ENCODE data around the gene WDR20.

WDR20 gene

GRCh38 chr14:102219316-102219715 is 79.6 kb downstream of the WDR20 start:
- no peak for DNase-seq

GRCh38 chr14:102220031-102220430 is 80.3 kb downstream of the WDR20 start:
- no peak for DNase-seq

- DNase-seq = no peak
These were observed 81.3 kb downstream of the WDR20 start for GRCh38 chr14:102221026-102221425.

GRCh38 chr14:102222009-102222575 is 82.4 kb downstream of the WDR20 start:
- no peak for DNase-seq

GRCh38 chr14:102222751-102223150 is 83.1 kb downstream of the WDR20 start:
- DNase-seq = no peak

- DNase-seq = no peak
These were observed 84.0 kb downstream of the WDR20 start for GRCh38 chr14:102223682-102224081.

- DNase-seq = no peak
These were observed 85.7 kb downstream of the WDR20 start for GRCh38 chr14:102225386-102225785.

- DNase-seq = no peak
These were observed 86.2 kb downstream of the WDR20 start for GRCh38 chr14:102225936-102226335.

- no peak for DNase-seq
These were observed 86.8 kb downstream of the WDR20 start for GRCh38 chr14:102226356-102227125.

- no peak for DNase-seq
These were observed 87.7 kb downstream of the WDR20 start for GRCh38 chr14:102227184-102227964.

GRCh38 chr14:102229071-102229738 is 89.5 kb downstream of the WDR20 start:
- no peak for DNase-seq

- no peak for DNase-seq
These were observed 90.0 kb downstream of the WDR20 start for GRCh38 chr14:102229739-102230092.

- no peak for DNase-seq
These were observed 90.9 kb downstream of the WDR20 start for GRCh38 chr14:102230481-102231210.

GRCh38 chr14:102231476-102232347 is 92.0 kb downstream of the WDR20 start:
- no peak for DNase-seq

- DNase-seq = no peak
These were observed 92.6 kb downstream of the WDR20 start for GRCh38 chr14:102232348-102232625.

GRCh38 chr14:102233081-102233480 is 93.4 kb downstream of the WDR20 start:
- no peak for DNase-seq

GRCh38 chr14:102234331-102235264 is 94.9 kb downstream of the WDR20 start:
- DNase-seq = no peak

- peak; percentile 70 for DNase-seq
These were observed 95.7 kb downstream of the WDR20 start for GRCh38 chr14:102235275-102235897.

GRCh38 chr14:102236026-102236425 is 96.3 kb downstream of the WDR20 start:
- no peak for DNase-seq

GRCh38 chr14:102238131-102238530 is 98.4 kb downstream of the WDR20 start:
- no peak for DNase-seq

Measured in fibroblast of skin of abdomen (primary cell).